Neural cell (in vitro differentiated cells): ENCODE measurements around the gene OR10A5. TPM values are rescaled to one million over a fixed set of nuclear protein-coding genes. Genes with fewer than 3 reads are reported as not detected.
"Not testable (repeated sequence)": the region's sequence is repeated elsewhere in the genome, so short reads cannot be mapped to it uniquely, and the experiment has no call there.

ENCODE experiments used
- H2AFZ ChIP-seq: fragments of 200-600, 300-800 bp; sonication (generic), shearing (Covaris generic); 2 replicates; pipeline ENCODE4 v1.6.0; 2014; ENCODE audit warnings: low read depth, mild to moderate bottlenecking, antibody characterized with exemption, low read length, moderate library complexity
- H3F3A ChIP-seq: fragments of 200-600 bp; shearing (Covaris generic); 2 replicates; pipeline ENCODE4 v1.6.1; 2016; ENCODE audit warnings: mild to moderate bottlenecking, moderate library complexity, mixed read lengths, antibody characterized with exemption, low read length; ENCODE audit not compliant: insufficient read depth, poor library complexity, severe bottlenecking
- H3K27ac ChIP-seq: fragments of 200-600, 300-800 bp; sonication (generic), shearing (Covaris generic); 2 replicates; pipeline ENCODE4 v1.5.1; 2014; ENCODE audit warnings: mild to moderate bottlenecking, low read length, moderate library complexity
- H3K27me3 ChIP-seq: fragments of 300-800, 200-600 bp; sonication (generic), shearing (Covaris generic); 2 replicates; pipeline ENCODE4 v1.6.0; 2014; ENCODE audit warnings: mild to moderate bottlenecking, low read depth, low read length, moderate library complexity; ENCODE audit not compliant: insufficient read depth
- H3K36me3 ChIP-seq: fragments of 300-800, 200-600 bp; sonication (generic), shearing (Covaris generic); 2 replicates; pipeline ENCODE4 v1.5.1; 2014; ENCODE audit warnings: mild to moderate bottlenecking, antibody characterized with exemption, low read length, moderate library complexity; ENCODE audit not compliant: insufficient read depth
- H3K4me2 ChIP-seq: fragments of 300-800, 200-600 bp; sonication (generic), shearing (Covaris generic); 2 replicates; pipeline ENCODE4 v1.6.0; 2014; ENCODE audit warnings: mild to moderate bottlenecking, low read length
- H3K4me3 ChIP-seq: fragments of 300-800, 200-600 bp; sonication (generic), shearing (Covaris generic); 2 replicates; pipeline ENCODE4 v1.5.1; 2014; ENCODE audit warnings: mild to moderate bottlenecking, low read length, moderate library complexity
- H3K79me2 ChIP-seq: fragments of 200-600 bp; shearing (Covaris generic); replicated peaks from 2 replicates; pipeline ENCODE4 v1.6.0; 2014; ENCODE audit warnings: mild to moderate bottlenecking, low read length, moderate library complexity; ENCODE audit not compliant: insufficient read depth
- H3K9ac ChIP-seq: fragments of 300-800, 200-600 bp; sonication (generic), shearing (Covaris generic); 2 replicates; pipeline ENCODE4 v1.6.1; 2016; ENCODE audit warnings: mild to moderate bottlenecking, low read length, mixed read lengths
- H3K9me2 ChIP-seq: fragments of 200-600 bp; shearing (Covaris generic); 2 replicates; pipeline ENCODE4 v1.6.1; 2016; ENCODE audit warnings: mild to moderate bottlenecking, low read length, mixed read lengths; ENCODE audit not compliant: insufficient read depth
- H3K9me3 ChIP-seq: fragments of 200-600, 300-800 bp; sonication (generic), shearing (Covaris generic); 2 replicates; pipeline ENCODE4 v1.6.1; 2016; ENCODE audit warnings: mild to moderate bottlenecking, mixed run types, low read length, moderate library complexity, mixed read lengths
- H4K20me1 ChIP-seq: fragments of 200-600 bp; shearing (Covaris generic); 2 replicates; pipeline ENCODE4 v1.6.1; 2016; ENCODE audit warnings: mild to moderate bottlenecking, mixed run types; ENCODE audit not compliant: insufficient read depth
- EP300 ChIP-seq: fragments of 450-650 bp; conservative IDR thresholded peaks from 2 replicates; pipeline ENCODE4 v1.6.1; 2014; ENCODE audit warnings: antibody characterized with exemption, mild to moderate bottlenecking, moderate library complexity; ENCODE audit not compliant: poor library complexity, severe bottlenecking
- EZH2 ChIP-seq: fragments of 200-600, 300-800 bp; shearing (Covaris generic), sonication (generic); IDR thresholded peaks from 2 replicates; pipeline ENCODE4 v1.6.1; 2014; ENCODE audit warnings: antibody characterized with exemption, low read length, borderline replicate concordance, mild to moderate bottlenecking; ENCODE audit not compliant: insufficient read depth, poor library complexity, severe bottlenecking
- MXI1 ChIP-seq: fragments of 450-650 bp; conservative IDR thresholded peaks from 2 replicates; pipeline ENCODE4 v1.6.1; 2014; ENCODE audit warnings: antibody characterized with exemption, mild to moderate bottlenecking; ENCODE audit not compliant: poor library complexity, severe bottlenecking
- POLR2AphosphoS5 ChIP-seq: IDR thresholded peaks from 2 replicates; pipeline ENCODE4 v1.6.1; 2012
- RAD21 ChIP-seq: fragments of 450-650 bp; conservative IDR thresholded peaks from 2 replicates; pipeline ENCODE4 v1.6.1; 2014; ENCODE audit warnings: antibody characterized with exemption, mild to moderate bottlenecking, moderate library complexity
- SMC3 ChIP-seq: fragments of 450-650 bp; conservative IDR thresholded peaks from 2 replicates; pipeline ENCODE4 v1.6.1; 2014; ENCODE audit warnings: antibody characterized with exemption, mild to moderate bottlenecking, moderate library complexity; ENCODE audit not compliant: poor library complexity
- TAF1 ChIP-seq: IDR thresholded peaks from 2 replicates; pipeline ENCODE4 v1.6.1; 2012; ENCODE audit warnings: low read depth
- polyA plus RNA-seq: library from polyadenylated mRNA; depleted of rRNA; stranded (reverse); fragments of >200 nt; gene quantifications from 2 replicates; pipeline ENCODE4 v1.2.3, GENCODE V29; 2014
- TF ChIP-seq, protein P1 (sequence below): fragments of 450-650 bp; IDR thresholded peaks from 2 replicates; pipeline ENCODE4 v1.5.1; 2014; ENCODE audit warnings: antibody characterized with exemption, mild to moderate bottlenecking, moderate library complexity; ENCODE audit not compliant: poor library complexity, severe bottlenecking
- TF ChIP-seq, protein P2 (sequence below): IDR thresholded peaks from 2 replicates; pipeline ENCODE4 v1.6.1; 2012; ENCODE audit warnings: borderline replicate concordance

The OR10A5 gene
- polyA plus RNA-seq, 1 donor from 2014 or later = not detected

DNA sequence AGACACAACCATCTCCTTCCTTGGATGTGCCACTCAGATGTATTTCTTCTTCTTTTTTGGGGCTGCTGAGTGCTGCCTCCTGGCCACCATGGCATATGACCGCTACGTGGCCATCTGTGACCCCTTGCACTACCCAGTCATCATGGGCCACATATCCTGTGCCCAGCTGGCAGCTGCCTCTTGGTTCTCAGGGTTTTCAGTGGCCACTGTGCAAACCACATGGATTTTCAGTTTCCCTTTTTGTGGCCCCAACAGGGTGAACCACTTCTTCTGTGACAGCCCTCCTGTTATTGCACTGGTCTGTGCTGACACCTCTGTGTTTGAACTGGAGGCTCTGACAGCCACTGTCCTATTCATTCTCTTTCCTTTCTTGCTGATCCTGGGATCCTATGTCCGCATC is 31.4 kb downstream of the OR10A5 start:
- Histone ChIP-seq H2AFZ (no peak overlapping the region), H3K4me2 (no peak overlapping the region), H3K27ac (no peak overlapping the region), H3K9ac (no peak overlapping the region), H3F3A (no peaks in the 10 kb centered on the region), H3K4me3 (no peak overlapping the region), H3K9me2 (no peaks in the 10 kb centered on the region), H3K9me3 (no peaks in the 10 kb centered on the region), H4K20me1 (no peaks in the 10 kb centered on the region), H3K27me3 (no peaks in the 10 kb centered on the region), H3K79me2 (no peaks in the 10 kb centered on the region), H3K36me3 (no peaks in the 10 kb centered on the region)
- TF ChIP-seq EZH2 (no peak), TAF1 (no peak), RAD21 (no peak), SMC3 (no peak), MXI1 (no peak), POLR2AphosphoS5 (no peak), EP300 (no peak)
- TF ChIP-seq, protein P1, sequence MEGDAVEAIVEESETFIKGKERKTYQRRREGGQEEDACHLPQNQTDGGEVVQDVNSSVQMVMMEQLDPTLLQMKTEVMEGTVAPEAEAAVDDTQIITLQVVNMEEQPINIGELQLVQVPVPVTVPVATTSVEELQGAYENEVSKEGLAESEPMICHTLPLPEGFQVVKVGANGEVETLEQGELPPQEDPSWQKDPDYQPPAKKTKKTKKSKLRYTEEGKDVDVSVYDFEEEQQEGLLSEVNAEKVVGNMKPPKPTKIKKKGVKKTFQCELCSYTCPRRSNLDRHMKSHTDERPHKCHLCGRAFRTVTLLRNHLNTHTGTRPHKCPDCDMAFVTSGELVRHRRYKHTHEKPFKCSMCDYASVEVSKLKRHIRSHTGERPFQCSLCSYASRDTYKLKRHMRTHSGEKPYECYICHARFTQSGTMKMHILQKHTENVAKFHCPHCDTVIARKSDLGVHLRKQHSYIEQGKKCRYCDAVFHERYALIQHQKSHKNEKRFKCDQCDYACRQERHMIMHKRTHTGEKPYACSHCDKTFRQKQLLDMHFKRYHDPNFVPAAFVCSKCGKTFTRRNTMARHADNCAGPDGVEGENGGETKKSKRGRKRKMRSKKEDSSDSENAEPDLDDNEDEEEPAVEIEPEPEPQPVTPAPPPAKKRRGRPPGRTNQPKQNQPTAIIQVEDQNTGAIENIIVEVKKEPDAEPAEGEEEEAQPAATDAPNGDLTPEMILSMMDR = no peak
- TF ChIP-seq, protein P2, sequence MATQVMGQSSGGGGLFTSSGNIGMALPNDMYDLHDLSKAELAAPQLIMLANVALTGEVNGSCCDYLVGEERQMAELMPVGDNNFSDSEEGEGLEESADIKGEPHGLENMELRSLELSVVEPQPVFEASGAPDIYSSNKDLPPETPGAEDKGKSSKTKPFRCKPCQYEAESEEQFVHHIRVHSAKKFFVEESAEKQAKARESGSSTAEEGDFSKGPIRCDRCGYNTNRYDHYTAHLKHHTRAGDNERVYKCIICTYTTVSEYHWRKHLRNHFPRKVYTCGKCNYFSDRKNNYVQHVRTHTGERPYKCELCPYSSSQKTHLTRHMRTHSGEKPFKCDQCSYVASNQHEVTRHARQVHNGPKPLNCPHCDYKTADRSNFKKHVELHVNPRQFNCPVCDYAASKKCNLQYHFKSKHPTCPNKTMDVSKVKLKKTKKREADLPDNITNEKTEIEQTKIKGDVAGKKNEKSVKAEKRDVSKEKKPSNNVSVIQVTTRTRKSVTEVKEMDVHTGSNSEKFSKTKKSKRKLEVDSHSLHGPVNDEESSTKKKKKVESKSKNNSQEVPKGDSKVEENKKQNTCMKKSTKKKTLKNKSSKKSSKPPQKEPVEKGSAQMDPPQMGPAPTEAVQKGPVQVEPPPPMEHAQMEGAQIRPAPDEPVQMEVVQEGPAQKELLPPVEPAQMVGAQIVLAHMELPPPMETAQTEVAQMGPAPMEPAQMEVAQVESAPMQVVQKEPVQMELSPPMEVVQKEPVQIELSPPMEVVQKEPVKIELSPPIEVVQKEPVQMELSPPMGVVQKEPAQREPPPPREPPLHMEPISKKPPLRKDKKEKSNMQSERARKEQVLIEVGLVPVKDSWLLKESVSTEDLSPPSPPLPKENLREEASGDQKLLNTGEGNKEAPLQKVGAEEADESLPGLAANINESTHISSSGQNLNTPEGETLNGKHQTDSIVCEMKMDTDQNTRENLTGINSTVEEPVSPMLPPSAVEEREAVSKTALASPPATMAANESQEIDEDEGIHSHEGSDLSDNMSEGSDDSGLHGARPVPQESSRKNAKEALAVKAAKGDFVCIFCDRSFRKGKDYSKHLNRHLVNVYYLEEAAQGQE = no peak

DNA sequence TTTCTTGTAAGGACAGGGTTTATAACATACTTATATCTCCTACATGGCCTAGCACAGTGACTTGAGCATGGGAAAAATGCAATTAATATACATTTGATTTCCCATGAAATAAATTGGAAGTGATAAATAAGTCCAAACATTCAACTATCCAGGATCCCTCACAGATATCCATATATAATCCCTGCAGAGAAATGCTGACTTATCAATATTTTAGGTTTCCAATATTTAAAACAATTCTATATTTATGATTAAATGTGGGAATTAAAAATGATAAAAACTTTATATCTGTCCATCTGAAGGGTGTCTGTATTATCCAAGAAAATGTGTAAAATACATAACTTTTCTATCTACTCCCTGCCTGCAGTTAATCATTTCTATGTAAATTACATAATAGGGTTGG is 37.3 kb downstream of the OR10A5 start:
- no peaks in the 10 kb centered on the region for H3K9me2 ChIP-seq
- H3K79me2 ChIP-seq = no peaks in the 10 kb centered on the region
- TF ChIP-seq MXI1 (no peak), SMC3 (no peak), POLR2AphosphoS5 (no peak), RAD21 (no peak), EP300 (no peak), TAF1 (no peak), EZH2 (no peak)
- TF ChIP-seq, protein P2 = no peak
- TF ChIP-seq, protein P1 = no peak
- no peaks in the 10 kb centered on the region for H3K27me3 ChIP-seq
- no peak overlapping the region for H3K27ac ChIP-seq
- no peaks in the 10 kb centered on the region for H4K20me1 ChIP-seq
- H3K4me2 ChIP-seq = no peak overlapping the region
- no peak overlapping the region for H2AFZ ChIP-seq
- no peaks in the 10 kb centered on the region for H3F3A ChIP-seq
- H3K36me3 ChIP-seq = no peaks in the 10 kb centered on the region
- H3K9ac ChIP-seq = no peak overlapping the region
- no peak overlapping the region for H3K4me3 ChIP-seq
- no peaks in the 10 kb centered on the region for H3K9me3 ChIP-seq

DNA sequence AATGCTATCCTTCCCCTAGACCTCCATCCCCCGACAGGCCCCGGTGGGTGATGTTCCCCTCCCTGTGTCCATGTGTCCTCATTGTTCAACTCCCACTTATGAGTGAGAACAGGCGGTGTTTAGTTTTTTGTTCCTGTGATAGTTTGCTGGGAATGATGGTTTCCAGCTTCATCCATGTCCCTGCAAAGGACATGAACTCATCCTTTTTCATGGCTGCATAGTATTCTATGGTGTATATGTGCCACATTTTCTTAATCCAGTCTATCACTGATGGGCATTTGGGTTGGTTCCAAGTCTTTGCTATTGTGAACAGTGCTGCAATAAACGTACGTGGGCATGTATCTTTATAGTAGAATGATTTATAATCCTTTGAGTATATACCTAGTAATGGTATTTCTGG is 42.2 kb downstream of the OR10A5 start:
- not testable (repeated sequence) for H3F3A ChIP-seq, H2AFZ ChIP-seq, H3K4me2 ChIP-seq, H3K27ac ChIP-seq, H3K4me3 ChIP-seq, H3K79me2 ChIP-seq, H4K20me1 ChIP-seq, H3K9me3 ChIP-seq, H3K9ac ChIP-seq, H3K36me3 ChIP-seq, H3K27me3 ChIP-seq, H3K9me2 ChIP-seq
